ENCODE results near the gene DNAH17.

DNA sequence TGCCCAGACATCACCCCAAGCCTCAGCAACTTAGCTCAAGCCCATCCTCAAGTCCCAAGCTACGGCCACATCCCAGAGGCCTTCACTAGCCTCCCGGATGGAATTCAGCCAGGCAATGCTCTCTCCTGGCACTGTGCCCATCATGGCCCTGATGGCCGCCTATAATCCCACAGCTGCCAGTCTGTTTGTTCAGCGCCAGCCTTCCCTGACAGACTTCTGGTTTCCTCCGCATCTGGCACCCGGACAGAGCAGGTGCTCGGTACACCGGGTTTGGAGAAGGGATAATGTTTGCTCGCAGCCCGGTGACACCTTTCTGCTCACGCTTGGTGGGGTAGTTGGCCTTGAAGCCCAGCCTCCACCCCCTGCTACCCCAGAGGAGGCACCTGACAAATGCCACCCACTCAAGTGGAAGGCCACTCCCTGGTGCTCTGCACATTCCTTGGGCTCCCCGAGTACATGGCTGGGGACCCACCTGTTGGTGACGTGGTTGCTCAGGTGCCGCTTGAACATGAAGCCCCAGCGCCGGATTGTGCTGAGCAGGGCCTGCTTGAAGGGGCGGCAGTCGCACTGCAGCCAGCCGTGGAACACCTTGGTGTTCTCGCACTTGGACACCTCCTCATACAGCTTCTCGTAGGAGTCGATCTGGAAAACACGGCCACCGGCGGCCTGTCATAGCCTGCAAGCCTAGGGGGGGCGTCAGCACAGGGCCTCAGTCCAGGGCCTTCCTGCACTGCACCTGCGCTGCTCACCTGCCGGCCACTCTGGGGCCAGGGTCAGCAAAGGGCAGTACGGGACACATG, 47.1 kb downstream of the DNAH17 start:
- TF ChIP-seq POLR2A (IDR thresholded peaks at IDR 0.05): no peak
- TF ChIP-seq, protein P1, sequence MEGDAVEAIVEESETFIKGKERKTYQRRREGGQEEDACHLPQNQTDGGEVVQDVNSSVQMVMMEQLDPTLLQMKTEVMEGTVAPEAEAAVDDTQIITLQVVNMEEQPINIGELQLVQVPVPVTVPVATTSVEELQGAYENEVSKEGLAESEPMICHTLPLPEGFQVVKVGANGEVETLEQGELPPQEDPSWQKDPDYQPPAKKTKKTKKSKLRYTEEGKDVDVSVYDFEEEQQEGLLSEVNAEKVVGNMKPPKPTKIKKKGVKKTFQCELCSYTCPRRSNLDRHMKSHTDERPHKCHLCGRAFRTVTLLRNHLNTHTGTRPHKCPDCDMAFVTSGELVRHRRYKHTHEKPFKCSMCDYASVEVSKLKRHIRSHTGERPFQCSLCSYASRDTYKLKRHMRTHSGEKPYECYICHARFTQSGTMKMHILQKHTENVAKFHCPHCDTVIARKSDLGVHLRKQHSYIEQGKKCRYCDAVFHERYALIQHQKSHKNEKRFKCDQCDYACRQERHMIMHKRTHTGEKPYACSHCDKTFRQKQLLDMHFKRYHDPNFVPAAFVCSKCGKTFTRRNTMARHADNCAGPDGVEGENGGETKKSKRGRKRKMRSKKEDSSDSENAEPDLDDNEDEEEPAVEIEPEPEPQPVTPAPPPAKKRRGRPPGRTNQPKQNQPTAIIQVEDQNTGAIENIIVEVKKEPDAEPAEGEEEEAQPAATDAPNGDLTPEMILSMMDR (IDR thresholded peaks at IDR 0.05): no peak

Data from lower leg skin (tissue), 3 donors.